K562 (cell line): Measurements from ENCODE around the gene ZDHHC17. TPM values are rescaled to one million over a fixed set of nuclear protein-coding genes. Genes with fewer than 3 reads are reported as not detected.

Source experiments
- CEBPB ChIP-seq: fragments of 450-650 bp; IDR thresholded peaks from 2 replicates; pipeline ENCODE4 v1.6.1; 2016; ENCODE audit warnings: missing genetic modification characterization, missing compliant biosample characterization
- DIDO1 ChIP-seq: fragments of 450-650 bp; IDR thresholded peaks from 2 replicates; pipeline ENCODE4 v1.6.1; 2016; ENCODE audit warnings: low read depth, missing biosample characterization, missing genetic modification characterization
- EGR1 ChIP-seq: fragments of 450-650 bp; conservative IDR thresholded peaks from 2 replicates; pipeline ENCODE4 v1.6.1; 2017; ENCODE audit warnings: mild to moderate bottlenecking
- FOXJ2 ChIP-seq: fragments of 200-800 bp; sonication (Bioruptor generic); IDR thresholded peaks from 2 replicates; pipeline ENCODE4 v1.6.1; 2016; ENCODE audit warnings: missing genetic modification characterization, missing compliant biosample characterization
- FOXM1 ChIP-seq, 2 experiments: fragments of 450-650 bp in 1 of 2; sonication (generic) in 1 of 2; formaldehyde crosslinking in 1 of 2; IDR thresholded peaks; 2 replicates each; pipeline versions ENCODE4 v1.6.1 to v1.9.0; 2017 to 2022; ENCODE audit warnings: low read depth in 2 of 2, mild to moderate bottlenecking in 2 of 2, missing genetic modification reagents in 1 of 2, moderate library complexity in 1 of 2
- GATAD2A ChIP-seq: fragments of 450-650 bp; IDR thresholded peaks from 2 replicates; pipeline ENCODE4 v1.6.1; 2017
- KDM2B ChIP-seq: fragments of 250-450 bp; sonication (Bioruptor Pico); IDR thresholded peaks from 2 replicates; pipeline ENCODE4 v1.8.0; 2021; ENCODE audit warnings: mild to moderate bottlenecking, moderate library complexity
- KLF13 ChIP-seq: fragments of 450-650 bp; IDR thresholded peaks from 2 replicates; pipeline ENCODE4 v1.6.1; 2016; ENCODE audit warnings: missing genetic modification characterization, low read depth, mild to moderate bottlenecking, missing compliant biosample characterization, moderate library complexity, borderline replicate concordance
- NCOA4 ChIP-seq: fragments of 450-650 bp; IDR thresholded peaks from 2 replicates; pipeline ENCODE4 v1.6.1; 2018; ENCODE audit warnings: mild to moderate bottlenecking; ENCODE audit not compliant: partially characterized antibody
- NRF1 ChIP-seq, 2 experiments: fragments of 450-650 bp; IDR thresholded peaks in 1 of 2; conservative IDR thresholded peaks in 1 of 2; 2 replicates each; pipeline ENCODE4 v1.6.1; 2014; ENCODE audit warnings: mild to moderate bottlenecking in 2 of 2
- RBM34 ChIP-seq: fragments of 200-400 bp; formaldehyde crosslinking; IDR thresholded peaks from 2 replicates; pipeline ENCODE4 v1.6.1; 2018; ENCODE audit warnings: low read length, borderline replicate concordance; ENCODE audit not compliant: insufficient read depth
- RNF2 ChIP-seq: sonication (generic); IDR thresholded peaks from 2 replicates; pipeline ENCODE4 v1.6.1; 2016
- SMARCE1 ChIP-seq: fragments of 450-650 bp; IDR thresholded peaks from 2 replicates; pipeline ENCODE4 v1.7.1; 2016; ENCODE audit warnings: mild to moderate bottlenecking
- TAF9B ChIP-seq: fragments of 450-650 bp; IDR thresholded peaks from 2 replicates; pipeline ENCODE4 v1.6.1; 2018; ENCODE audit warnings: mild to moderate bottlenecking; ENCODE audit not compliant: partially characterized antibody
- ZBTB26 ChIP-seq: fragments of 450-650 bp; formaldehyde crosslinking; IDR thresholded peaks from 2 replicates; pipeline ENCODE4 v1.4.0; 2022; ENCODE audit warnings: missing genetic modification characterization
- ZFP30 ChIP-seq: fragments of 250-450 bp; sonication (Bioruptor Pico); IDR thresholded peaks from 2 replicates; pipeline ENCODE4 v1.8.0; 2022; ENCODE audit warnings: moderate library complexity, mild to moderate bottlenecking, inconsistent platforms, borderline replicate concordance
- ZNF124 ChIP-seq: sonication (generic); formaldehyde crosslinking; IDR thresholded peaks from 2 replicates; pipeline ENCODE4 v1.8.1; 2022; ENCODE audit warnings: missing genetic modification reagents
- ZNF133 ChIP-seq: fragments of 250-450 bp; sonication (Bioruptor Pico); IDR thresholded peaks from 2 replicates; pipeline ENCODE4 v1.4.0; 2020; ENCODE audit warnings: mild to moderate bottlenecking
- ZNF655 ChIP-seq: fragments of 250-450 bp; sonication (Bioruptor Pico); IDR thresholded peaks from 2 replicates; pipeline ENCODE4 v1.5.0; 2021
- ZNF696 ChIP-seq: fragments of 250-450 bp; sonication (Bioruptor Pico); conservative IDR thresholded peaks from 2 replicates; pipeline ENCODE4 v1.4.0; 2020; ENCODE audit warnings: mild to moderate bottlenecking, moderate library complexity
- polyA plus RNA-seq, 8 experiments: library from polyadenylated mRNA; depleted of rRNA in 4 of 8; stranded (reverse) in 5 of 8; unstranded in 3 of 8; fragments of >200 nt; fragmentation: Nextera tagmentation in 2 of 8; fragmentation: Illumina TruSeq in 1 of 8; extraction: Ambion mirVana in 2 of 8; extraction: Trizol in 1 of 8; gene quantifications; 2 replicates each; pipeline versions ENCODE4 v1.2.1 to v1.2.3, GENCODE V29; 2011 to 2014; ENCODE audit warnings: inconsistent platforms in 1 of 8, missing spikeins in 1 of 8
- total RNA-seq, 7 experiments: library from RNA; depleted of rRNA in 6 of 7; stranded (reverse); fragments of >200 nt in 6 of 7; fragmentation: Illumina TruSeq in 2 of 7; extraction: Trizol in 2 of 7; gene quantifications; 2 replicates each; pipeline versions ENCODE4 v1.2.1 to v1.2.3, GENCODE V29; 2011 to 2021; ENCODE audit warnings: low replicate concordance in 1 of 7
- TF ChIP-seq, protein P1 (sequence below), 2 experiments: IDR thresholded peaks; 2 replicates each; pipeline ENCODE4 v1.6.1; 2012; ENCODE audit warnings: improper control_type of control experiment in 2 of 2, low read depth in 2 of 2, low read length in 2 of 2, borderline replicate concordance in 1 of 2
- TF ChIP-seq, protein P2 (sequence below): IDR thresholded peaks from 2 replicates; pipeline ENCODE4 v1.6.1; 2016; ENCODE audit warnings: missing genetic modification characterization, missing compliant biosample characterization

Gene ZDHHC17
- total and polyA plus RNA-seq, 9 of the 15 experiments (the other 6 are each of a cell fraction or from before 2014, with no cell fraction given) = 6.7 to 66.0 (median 27.5) TPM

DNA sequence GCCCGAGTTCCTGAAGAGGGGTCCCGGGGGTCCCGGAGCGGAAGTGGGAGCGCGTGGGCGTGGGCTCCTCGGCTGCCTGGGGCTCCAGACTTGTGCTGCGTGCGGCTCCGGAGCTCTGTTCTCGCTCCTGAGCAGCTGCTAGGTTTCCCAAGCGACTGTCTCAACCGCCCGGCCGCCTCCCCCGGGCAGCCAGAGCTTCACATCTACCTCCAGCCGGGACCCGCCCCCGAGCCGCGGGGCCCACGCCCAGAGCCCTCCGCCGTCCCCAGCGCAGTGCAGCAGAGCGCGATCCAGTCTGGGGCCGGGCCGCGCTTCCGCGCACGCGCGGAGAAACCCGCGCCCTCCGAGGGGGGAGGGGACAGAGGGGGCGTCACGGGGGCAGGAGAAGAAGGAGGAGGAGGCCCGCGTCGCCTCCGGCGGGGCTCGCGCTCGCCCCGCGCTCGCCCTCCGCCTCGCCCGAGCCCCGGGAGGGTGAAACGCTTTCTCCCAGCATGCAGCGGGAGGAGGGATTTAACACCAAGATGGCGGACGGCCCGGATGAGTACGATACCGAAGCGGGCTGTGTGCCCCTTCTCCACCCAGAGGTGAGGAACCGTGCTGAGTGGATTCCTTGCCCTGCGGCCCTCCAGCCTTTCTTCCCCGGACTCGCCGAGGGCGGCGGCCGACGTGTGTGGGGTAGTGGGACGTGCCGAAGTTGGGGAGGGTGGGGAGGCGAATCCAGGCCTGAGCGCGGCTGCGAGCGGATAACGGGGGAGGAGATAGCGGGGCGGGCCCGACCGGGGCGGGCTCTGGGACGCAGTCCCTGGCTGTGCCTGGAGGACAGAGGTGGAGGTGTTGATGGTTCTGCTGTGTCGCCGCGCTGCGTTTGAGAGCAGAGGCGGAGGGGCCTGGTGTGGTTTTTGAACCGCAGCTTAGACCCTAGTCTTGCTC lies at the start of gene ZDHHC17 (continued):
- TF ChIP-seq TAF9B = peak; percentile 91
- no peak for TF ChIP-seq ZBTB26
- no peak for TF ChIP-seq NCOA4
- TF ChIP-seq NRF1 (conservative IDR thresholded peaks at IDR 0.05 in 1 of 2, IDR thresholded peaks at IDR 0.05 in 1 of 2) = peak; percentile 92 to 93
- TF ChIP-seq DIDO1 (tag) = peak; percentile 71
- no peak for TF ChIP-seq RNF2
- TF ChIP-seq, protein P1, sequence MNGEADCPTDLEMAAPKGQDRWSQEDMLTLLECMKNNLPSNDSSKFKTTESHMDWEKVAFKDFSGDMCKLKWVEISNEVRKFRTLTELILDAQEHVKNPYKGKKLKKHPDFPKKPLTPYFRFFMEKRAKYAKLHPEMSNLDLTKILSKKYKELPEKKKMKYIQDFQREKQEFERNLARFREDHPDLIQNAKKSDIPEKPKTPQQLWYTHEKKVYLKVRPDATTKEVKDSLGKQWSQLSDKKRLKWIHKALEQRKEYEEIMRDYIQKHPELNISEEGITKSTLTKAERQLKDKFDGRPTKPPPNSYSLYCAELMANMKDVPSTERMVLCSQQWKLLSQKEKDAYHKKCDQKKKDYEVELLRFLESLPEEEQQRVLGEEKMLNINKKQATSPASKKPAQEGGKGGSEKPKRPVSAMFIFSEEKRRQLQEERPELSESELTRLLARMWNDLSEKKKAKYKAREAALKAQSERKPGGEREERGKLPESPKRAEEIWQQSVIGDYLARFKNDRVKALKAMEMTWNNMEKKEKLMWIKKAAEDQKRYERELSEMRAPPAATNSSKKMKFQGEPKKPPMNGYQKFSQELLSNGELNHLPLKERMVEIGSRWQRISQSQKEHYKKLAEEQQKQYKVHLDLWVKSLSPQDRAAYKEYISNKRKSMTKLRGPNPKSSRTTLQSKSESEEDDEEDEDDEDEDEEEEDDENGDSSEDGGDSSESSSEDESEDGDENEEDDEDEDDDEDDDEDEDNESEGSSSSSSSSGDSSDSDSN (IDR thresholded peaks at IDR 0.05; ENCODE audit: borderline replicate concordance in 1 of 2, low read depth in 2 of 2, low read length in 2 of 2) = peak; percentile 77 to 90; a peak in 3 of 4 replicates
- TF ChIP-seq ZNF696 (CRISPR knock-in tag) = no peak
- no peak for TF ChIP-seq ZFP30 (CRISPR knock-in tag)
- no peak for TF ChIP-seq KDM2B (CRISPR knock-in tag)
- TF ChIP-seq, protein P2, sequence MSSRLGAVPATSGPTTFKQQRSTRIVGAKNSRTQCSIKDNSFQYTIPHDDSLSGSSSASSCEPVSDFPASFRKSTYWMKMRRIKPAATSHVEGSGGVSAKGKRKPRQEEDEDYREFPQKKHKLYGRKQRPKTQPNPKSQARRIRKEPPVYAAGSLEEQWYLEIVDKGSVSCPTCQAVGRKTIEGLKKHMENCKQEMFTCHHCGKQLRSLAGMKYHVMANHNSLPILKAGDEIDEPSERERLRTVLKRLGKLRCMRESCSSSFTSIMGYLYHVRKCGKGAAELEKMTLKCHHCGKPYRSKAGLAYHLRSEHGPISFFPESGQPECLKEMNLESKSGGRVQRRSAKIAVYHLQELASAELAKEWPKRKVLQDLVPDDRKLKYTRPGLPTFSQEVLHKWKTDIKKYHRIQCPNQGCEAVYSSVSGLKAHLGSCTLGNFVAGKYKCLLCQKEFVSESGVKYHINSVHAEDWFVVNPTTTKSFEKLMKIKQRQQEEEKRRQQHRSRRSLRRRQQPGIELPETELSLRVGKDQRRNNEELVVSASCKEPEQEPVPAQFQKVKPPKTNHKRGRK (tag) = no peak
- no peak for TF ChIP-seq ZNF133
- TF ChIP-seq CEBPB (tag) = no peak
- TF ChIP-seq EGR1 = peak; percentile 94
- TF ChIP-seq ZNF124 (CRISPR knock-in tag) = no peak
- no peak for TF ChIP-seq FOXJ2 (tag)
- TF ChIP-seq RBM34 = no peak
- no peak; the same call in 1 of the 2 replicates for TF ChIP-seq SMARCE1
- TF ChIP-seq GATAD2A = 0 out of 2 replicates have a peak, but pooled peaks have one; percentile 22
- no peak for TF ChIP-seq ZNF655
- TF ChIP-seq KLF13 (tag) = peak; percentile 50; the same call in 1 of the 2 replicates
- no peak for TF ChIP-seq FOXM1 (IDR thresholded peaks at IDR 0.05; ENCODE audit: low read depth)
- TF ChIP-seq FOXM1 (CRISPR knock-in tag; IDR thresholded peaks at IDR 0.05; ENCODE audit: low read depth) = no peak
